Measurements from ENCODE around the gene FAM131A. TPM values are rescaled to one million over a fixed set of nuclear protein-coding genes. Genes with fewer than 3 reads are reported as not detected.

The FAM131A gene
- polyA plus RNA-seq, 1 donor (not counting 4 experiments of a cell fraction or from before 2014, with no cell fraction given): 10.8 TPM

GRCh38 chr3:184323696-184324095 lies 13.7 kb upstream of the FAM131A start:
- H3K27me3 ChIP-seq (ENCODE audit: control insufficient read depth, extremely low read depth, insufficient read depth, low read length): no peaks in the 10 kb centered on the region
- TF ChIP-seq CTCF (optimal IDR thresholded peaks at IDR 0.05 in 1 of 3, IDR thresholded peaks at IDR 0.05 in 1 of 3, conservative IDR thresholded peaks at IDR 0.05 in 1 of 3; ENCODE audit: extremely low read depth in 1 of 3, insufficient read depth in 2 of 3, low read length in 3 of 3): no peak
- no peak for TF ChIP-seq EZH2 (IDR thresholded peaks at IDR 0.05; ENCODE audit: low read length)
- H3K4me2 ChIP-seq (ENCODE audit: control insufficient read depth, extremely low read depth, insufficient read depth, low read depth, low read length): no peak overlapping the region
- H3K9me1 ChIP-seq (ENCODE audit: control insufficient read depth, extremely low read depth, insufficient read depth, low read length): no peaks in the 10 kb centered on the region
- no peak overlapping the region for H2AFZ ChIP-seq (ENCODE audit: control insufficient read depth, low read length)
- peaks cover 38% of the 10 kb centered on the region for H4K20me1 ChIP-seq (ENCODE audit: control insufficient read depth, extremely low read depth, insufficient read depth, low read length)
- dilution Hi-C loops (cut with MboI; ENCODE audit: extremely low pct_ligation_motif_present, low sequenced_read_pairs): no loop called here
- H3K9me3 ChIP-seq (ENCODE audit: control insufficient read depth, low read depth, low read length): no peaks in the 10 kb centered on the region
- H3K79me2 ChIP-seq (ENCODE audit: control insufficient read depth, insufficient read depth, low read length): peaks cover 89% of the 10 kb centered on the region
- peaks cover 70 to 82% of the 10 kb centered on the region in 2 experiments for H3K36me3 ChIP-seq (ENCODE audit: control insufficient read depth in 2 of 2, extremely low read depth in 1 of 2, insufficient read depth in 2 of 2, low read length in 2 of 2)
- FAIRE-seq (no peak), DNase-seq (ENCODE audit: low read depth, low spot score) (no peak)
- H3K9ac ChIP-seq (ENCODE audit: control insufficient read depth, extremely low read depth, insufficient read depth, low read length): no peak overlapping the region
- no peak overlapping the region for H3K4me3 ChIP-seq (ENCODE audit: control insufficient read depth in 2 of 3, extremely low read depth in 1 of 3, insufficient read depth in 2 of 3, low read depth in 1 of 3, low read length in 3 of 3)
- H3K27ac ChIP-seq (ENCODE audit: control insufficient read depth, insufficient read depth, low read length): no peak overlapping the region
- H3K4me1 ChIP-seq (ENCODE audit: control insufficient read depth, extremely low read depth, insufficient read depth, low read length): peaks cover 17% of the 10 kb centered on the region

DNA sequence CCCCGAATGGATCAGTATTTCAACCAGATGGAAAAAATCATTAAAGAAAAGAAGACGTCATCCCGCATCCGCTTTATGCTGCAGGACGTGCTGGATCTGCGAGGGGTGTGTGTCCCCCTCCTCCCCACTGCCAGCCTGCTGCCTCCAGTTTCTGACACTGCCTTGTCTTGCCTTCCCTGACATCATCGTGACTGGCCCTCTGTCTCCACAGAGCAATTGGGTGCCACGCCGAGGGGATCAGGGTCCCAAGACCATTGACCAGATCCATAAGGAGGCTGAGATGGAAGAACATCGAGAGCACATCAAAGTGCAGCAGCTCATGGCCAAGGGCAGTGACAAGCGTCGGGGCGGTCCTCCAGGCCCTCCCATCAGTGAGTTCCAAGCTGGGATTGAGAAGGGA lies 12.1 kb upstream of the FAM131A start:
- H3K36me3 ChIP-seq (ENCODE audit: control insufficient read depth in 2 of 2, extremely low read depth in 1 of 2, insufficient read depth in 2 of 2, low read length in 2 of 2): peaks cover 78 to 88% of the 10 kb centered on the region in 2 experiments
- DNase-seq (ENCODE audit: low read depth, low spot score) (no peak), FAIRE-seq (no peak)
- dilution Hi-C loops (cut with MboI; ENCODE audit: extremely low pct_ligation_motif_present, low sequenced_read_pairs): no loop called here
- no peaks in the 10 kb centered on the region for H3K27me3 ChIP-seq (ENCODE audit: control insufficient read depth, extremely low read depth, insufficient read depth, low read length)
- peaks cover 25% of the 10 kb centered on the region for H4K20me1 ChIP-seq (ENCODE audit: control insufficient read depth, extremely low read depth, insufficient read depth, low read length)
- no peak overlapping the region for H3K9ac ChIP-seq (ENCODE audit: control insufficient read depth, extremely low read depth, insufficient read depth, low read length)
- peaks cover 84% of the 10 kb centered on the region for H3K79me2 ChIP-seq (ENCODE audit: control insufficient read depth, insufficient read depth, low read length)
- H3K27ac ChIP-seq (ENCODE audit: control insufficient read depth, insufficient read depth, low read length): no peak overlapping the region
- H3K9me3 ChIP-seq (ENCODE audit: control insufficient read depth, low read depth, low read length): no peaks in the 10 kb centered on the region
- H3K4me2 ChIP-seq (ENCODE audit: control insufficient read depth, extremely low read depth, insufficient read depth, low read depth, low read length): no peak overlapping the region
- no peak overlapping the region for H2AFZ ChIP-seq (ENCODE audit: control insufficient read depth, low read length)
- TF ChIP-seq CTCF (optimal IDR thresholded peaks at IDR 0.05 in 1 of 3, IDR thresholded peaks at IDR 0.05 in 1 of 3, conservative IDR thresholded peaks at IDR 0.05 in 1 of 3; ENCODE audit: extremely low read depth in 1 of 3, insufficient read depth in 2 of 3, low read length in 3 of 3): no peak
- no peak for TF ChIP-seq EZH2 (IDR thresholded peaks at IDR 0.05; ENCODE audit: low read length)
- H3K9me1 ChIP-seq (ENCODE audit: control insufficient read depth, extremely low read depth, insufficient read depth, low read length): no peaks in the 10 kb centered on the region
- H3K4me3 ChIP-seq (ENCODE audit: control insufficient read depth in 2 of 3, extremely low read depth in 1 of 3, insufficient read depth in 2 of 3, low read depth in 1 of 3, low read length in 3 of 3): no peak overlapping the region
- H3K4me1 ChIP-seq (ENCODE audit: control insufficient read depth, extremely low read depth, insufficient read depth, low read length): peaks cover 5% of the 10 kb centered on the region
